IMR-90 (cell line): Measurements from ENCODE around the gene PAQR9. TPM values are rescaled to one million over a fixed set of nuclear protein-coding genes. Genes with fewer than 3 reads are reported as not detected.

Experiments
- ATAC-seq: fragments of 200-7000 bp; cut with Tn5 transposase; 2 replicates; pipeline ENCODE4 v1.9.1; 2020; ENCODE audit warnings: low read depth, mild to moderate bottlenecking, moderate library complexity
- BruUV-seq: library from RNA; stranded (reverse); fragments of 400-500 nt; replicated peaks from 2 replicates; lab custom pipeline; 2021; lab: Mats Ljungman, UMichigan
- CTCF ChIA-PET: fragments of 300-600 bp; formaldehyde crosslinking; extraction: SDS; loops from one replicate; lab custom pipeline; 2021; ENCODE audit warnings: antibody characterized with exemption; lab: Yijun Ruan, JAX
- POLR2A ChIA-PET: fragments of 300-600 bp; sonication (Branson Sonifier 250); formaldehyde crosslinking; loops from one replicate; lab custom pipeline; 2022; ENCODE audit warnings: antibody characterized with exemption; ENCODE audit not compliant: unreplicated experiment; lab: Charles Lee
- DNase-seq: peaks from one replicate; pipeline ENCODE4 v3.0.0; 2013
- H2AFZ ChIP-seq: replicated peaks from 2 replicates; pipeline ENCODE3; 2013; ENCODE audit warnings: low read length, mild to moderate bottlenecking; ENCODE audit not compliant: poor library complexity
- H2AK5ac ChIP-seq: 2 replicates; pipeline ENCODE4 v1.6.1; 2013; ENCODE audit warnings: low read depth, low read length, inconsistent platforms
- H2AK9ac ChIP-seq: replicated peaks from 2 replicates; pipeline ENCODE3; 2013; ENCODE audit warnings: mild to moderate bottlenecking, low read depth, low read length, moderate library complexity; ENCODE audit not compliant: poor library complexity
- H2BK120ac ChIP-seq: 2 replicates; pipeline ENCODE4 v1.6.1; 2013; ENCODE audit warnings: low read depth, low read length, inconsistent platforms
- H2BK15ac ChIP-seq: 3 replicates; pipeline ENCODE4 v1.6.1; 2013; ENCODE audit warnings: low read depth, low read length, inconsistent platforms
- H2BK20ac ChIP-seq: 2 replicates; pipeline ENCODE4 v1.6.1; 2013; ENCODE audit warnings: low read depth, mild to moderate bottlenecking, inconsistent platforms, low read length, moderate library complexity
- H2BK5ac ChIP-seq: 2 replicates; pipeline ENCODE4 v1.6.1; 2013; ENCODE audit warnings: mild to moderate bottlenecking, low read depth, low read length, inconsistent platforms; ENCODE audit not compliant: poor library complexity, severe bottlenecking
- H3K14ac ChIP-seq: replicated peaks from 2 replicates; pipeline ENCODE4 v1.6.1; 2013; ENCODE audit warnings: low read depth, low read length, inconsistent platforms
- H3K18ac ChIP-seq: 2 replicates; pipeline ENCODE4 v1.6.1; 2013; ENCODE audit warnings: low read depth, low read length, control low read depth
- H3K23ac ChIP-seq: 2 replicates; pipeline ENCODE4 v1.6.1; 2013; ENCODE audit warnings: low read depth, low read length, inconsistent platforms
- H3K27ac ChIP-seq: 2 replicates; pipeline ENCODE4 v1.5.1; 2013; ENCODE audit warnings: mild to moderate bottlenecking, control low read depth, low read length; ENCODE audit not compliant: insufficient read depth
- H3K27me3 ChIP-seq: 2 replicates; pipeline ENCODE4 v1.6.1; 2013; ENCODE audit warnings: low read length; ENCODE audit not compliant: control insufficient read depth, insufficient read depth
- H3K36me3 ChIP-seq: 2 replicates; pipeline ENCODE4 v1.6.1; 2013; ENCODE audit warnings: low read length, mixed read lengths; ENCODE audit not compliant: control insufficient read depth, insufficient read depth
- H3K4ac ChIP-seq: 2 replicates; pipeline ENCODE4 v1.6.1; 2013; ENCODE audit warnings: low read depth, low read length, inconsistent platforms
- H3K4me1 ChIP-seq: 2 replicates; pipeline ENCODE4 v1.6.1; 2013; ENCODE audit warnings: low read length, mixed read lengths; ENCODE audit not compliant: control insufficient read depth, insufficient read depth
- H3K4me2 ChIP-seq: 2 replicates; pipeline ENCODE4 v1.6.1; 2013; ENCODE audit warnings: low read depth, mild to moderate bottlenecking, control low read depth, low read length, moderate library complexity
- H3K4me3 ChIP-seq: 2 replicates; pipeline ENCODE4 v1.5.1; 2013; ENCODE audit warnings: low read depth, mild to moderate bottlenecking, control low read depth, low read length, moderate library complexity; ENCODE audit not compliant: insufficient read depth
- H3K56ac ChIP-seq: 2 replicates; pipeline ENCODE4 v1.6.1; 2013; ENCODE audit warnings: low read length, inconsistent platforms; ENCODE audit not compliant: insufficient read depth; ENCODE audit errors: extremely low read depth
- H3K79me1 ChIP-seq, 2 experiments: 2 replicates each; pipeline ENCODE4 v1.6.1; 2013; ENCODE audit warnings: low read length in 2 of 2, inconsistent platforms in 1 of 2, low read depth in 1 of 2
- H3K9ac ChIP-seq: 2 replicates; pipeline ENCODE4 v1.6.1; 2013; ENCODE audit warnings: low read depth, low read length, control low read depth
- H3K9me1 ChIP-seq: 2 replicates; pipeline ENCODE4 v1.6.1; 2013; ENCODE audit warnings: low read length, inconsistent platforms; ENCODE audit not compliant: insufficient read depth
- H3K9me3 ChIP-seq: 2 replicates; pipeline ENCODE4 v1.6.1; 2013; ENCODE audit warnings: low read length; ENCODE audit not compliant: control insufficient read depth, insufficient read depth
- H4K20me1 ChIP-seq: 2 replicates; pipeline ENCODE4 v1.6.1; 2013; ENCODE audit warnings: low read length, inconsistent platforms; ENCODE audit not compliant: insufficient read depth
- H4K5ac ChIP-seq: 2 replicates; pipeline ENCODE4 v1.6.1; 2013; ENCODE audit warnings: mild to moderate bottlenecking, low read depth, low read length, control low read depth
- H4K8ac ChIP-seq, 2 experiments: 2 replicates each; pipeline ENCODE4 v1.6.1; 2013; ENCODE audit warnings: low read depth in 2 of 2, low read length in 2 of 2, control low read depth in 1 of 2, inconsistent platforms in 1 of 2
- H4K91ac ChIP-seq: 2 replicates; pipeline ENCODE4 v1.6.1; 2013; ENCODE audit warnings: low read depth, low read length, inconsistent platforms; ENCODE audit not compliant: insufficient read depth
- CEBPB ChIP-seq: IDR thresholded peaks from 2 replicates; pipeline ENCODE4 v1.6.1; 2012; ENCODE audit warnings: low read depth, low read length, improper control_type of control experiment
- MAFK ChIP-seq: IDR thresholded peaks from 2 replicates; pipeline ENCODE4 v1.6.1; 2012; ENCODE audit warnings: low read depth, low read length, improper control_type of control experiment
- MAZ ChIP-seq: IDR thresholded peaks from 2 replicates; pipeline ENCODE4 v1.6.1; 2012; ENCODE audit warnings: low read depth, mild to moderate bottlenecking, low read length, improper control_type of control experiment, moderate library complexity, borderline replicate concordance
- RFX5 ChIP-seq: IDR thresholded peaks from 2 replicates; pipeline ENCODE4 v1.8.0; 2012; ENCODE audit warnings: low read depth, mild to moderate bottlenecking, low read length, moderate library complexity
- USF2 ChIP-seq: fragments of 150-350 bp; IDR thresholded peaks from 2 replicates; pipeline ENCODE4 v1.6.1; 2017; ENCODE audit warnings: mild to moderate bottlenecking, antibody characterized with exemption, low read length, low read depth
- WGBS, 2 experiments: methylation state at CpG; one replicate each; pipeline versions ENCODE4 v1.1.5 to v1.1.7; 2013; ENCODE audit warnings: missing lambda C conversion rate in 2 of 2; ENCODE audit not compliant: insufficient read length in 1 of 2; ENCODE audit errors: extremely low coverage in 2 of 2; 5-methylcytosine and 5-hydroxymethylcytosine counted together
- dilution Hi-C: fragments of 300-500 bp; cut with HindIII; formaldehyde crosslinking; loops from one replicate; pipeline ENCODE4 v1.14.3; 2018; ENCODE audit warnings: low sequenced_read_pairs; ENCODE audit not compliant: unreplicated experiment
- in situ Hi-C: fragments of 300-500 bp; cut with MboI; formaldehyde crosslinking; loops from 3 replicates; pipeline ENCODE4 v1.14.3; 2019; ENCODE audit warnings: low sequenced_read_pairs, inconsistent platforms, mixed read lengths
- intact Hi-C: fragments of 100-400 bp; cut with micrococcal nuclease; formaldehyde crosslinking; loops from 2 replicates; pipeline ENCODE4 v1.10.0; 2022
- polyA plus RNA-seq, 3 experiments: library from polyadenylated mRNA; depleted of rRNA; stranded (reverse); fragments of >200 nt; gene quantifications; 2 replicates each; pipeline ENCODE4 v1.2.3, GENCODE V29; 2012; ENCODE audit warnings: low replicate concordance in 1 of 3
- total RNA-seq: library from RNA; depleted of rRNA; stranded (reverse); fragments of >200 nt; gene quantifications from 2 replicates; pipeline ENCODE4 v1.2.3, GENCODE V29; 2012
- TF ChIP-seq, protein P1 (sequence below): conservative IDR thresholded peaks from 2 replicates; pipeline ENCODE4 v1.5.1; 2012; ENCODE audit warnings: mild to moderate bottlenecking, low read depth, low read length, improper control_type of control experiment

PAQR9 gene
- total and polyA plus RNA-seq, 2 of the 4 experiments (the other 2 are of a cell fraction): 0.05 TPM; not detected in 1

DNA sequence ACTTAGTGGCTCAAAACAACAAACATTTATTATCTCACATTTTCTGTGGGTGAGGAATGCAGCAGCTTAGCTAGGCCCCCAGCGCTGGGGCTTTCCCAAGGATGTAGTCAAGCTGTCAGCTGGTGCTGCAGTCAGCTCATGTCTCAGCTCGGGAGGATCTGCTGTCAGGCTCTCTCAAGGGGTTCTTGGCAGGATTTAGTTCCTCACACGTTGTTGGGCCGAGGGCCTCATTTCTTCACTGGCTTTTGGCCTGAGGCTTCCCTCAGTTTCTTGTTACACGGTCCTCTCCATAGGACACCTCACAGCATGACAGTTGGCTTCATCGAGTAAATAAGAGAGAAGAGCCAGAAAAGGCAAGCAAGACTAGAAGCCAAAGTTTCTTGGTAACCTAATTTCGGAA, 24.2 kb upstream of the PAQR9 start:
- no peak overlapping the region for H4K91ac ChIP-seq
- in situ Hi-C loops: no loop called here
- dilution Hi-C loops: no loop called here
- H2BK15ac ChIP-seq: no peak overlapping the region
- H3K4me2 ChIP-seq: no peak overlapping the region; the same call in 1 of the 2 replicates
- ATAC-seq: peak; percentile 86
- no peak overlapping the region for H2AK5ac ChIP-seq
- no peak overlapping the region for H4K8ac ChIP-seq
- POLR2A ChIA-PET: no interaction called here
- TF ChIP-seq RFX5: no peak
- no peak for TF ChIP-seq USF2
- TF ChIP-seq, protein P1, sequence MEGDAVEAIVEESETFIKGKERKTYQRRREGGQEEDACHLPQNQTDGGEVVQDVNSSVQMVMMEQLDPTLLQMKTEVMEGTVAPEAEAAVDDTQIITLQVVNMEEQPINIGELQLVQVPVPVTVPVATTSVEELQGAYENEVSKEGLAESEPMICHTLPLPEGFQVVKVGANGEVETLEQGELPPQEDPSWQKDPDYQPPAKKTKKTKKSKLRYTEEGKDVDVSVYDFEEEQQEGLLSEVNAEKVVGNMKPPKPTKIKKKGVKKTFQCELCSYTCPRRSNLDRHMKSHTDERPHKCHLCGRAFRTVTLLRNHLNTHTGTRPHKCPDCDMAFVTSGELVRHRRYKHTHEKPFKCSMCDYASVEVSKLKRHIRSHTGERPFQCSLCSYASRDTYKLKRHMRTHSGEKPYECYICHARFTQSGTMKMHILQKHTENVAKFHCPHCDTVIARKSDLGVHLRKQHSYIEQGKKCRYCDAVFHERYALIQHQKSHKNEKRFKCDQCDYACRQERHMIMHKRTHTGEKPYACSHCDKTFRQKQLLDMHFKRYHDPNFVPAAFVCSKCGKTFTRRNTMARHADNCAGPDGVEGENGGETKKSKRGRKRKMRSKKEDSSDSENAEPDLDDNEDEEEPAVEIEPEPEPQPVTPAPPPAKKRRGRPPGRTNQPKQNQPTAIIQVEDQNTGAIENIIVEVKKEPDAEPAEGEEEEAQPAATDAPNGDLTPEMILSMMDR: no peak
- no peak for TF ChIP-seq MAFK
- no peak; the same call in 1 of the 2 replicates for TF ChIP-seq MAZ
- TF ChIP-seq CEBPB: no peak
- H3K18ac ChIP-seq: no peak overlapping the region
- H3K9me3 ChIP-seq: no peaks in the 10 kb centered on the region
- no peak overlapping the region for H3K56ac ChIP-seq
- no peaks in the 10 kb centered on the region for H3K4me1 ChIP-seq
- no peaks in the 10 kb centered on the region for H3K79me1 ChIP-seq
- CTCF ChIA-PET: interaction anchor here (0.6 to 1.6 kb wide), 7 partner anchors 13 to 409 kb away, joined by 3 to 6 read pairs (median 3); partner anchors contain the start of genes ATR and U2SURP
- no peak overlapping the region for H3K14ac ChIP-seq
- DNase-seq: peak; percentile 77
- H3K36me3 ChIP-seq: no peaks in the 10 kb centered on the region
- H3K9ac ChIP-seq: no peak overlapping the region
- no TSS peak for BruUV-seq
- H3K27me3 ChIP-seq: peaks cover 12% of the 10 kb centered on the region
- no peak overlapping the region for H3K4me3 ChIP-seq
- H2AFZ ChIP-seq: peak overlapping the region; percentile 73
- intact Hi-C loops: loop anchor here (1.0 to 2.0 kb wide), 3 partner anchors 58 to 401 kb away; no protein-coding TSS in a partner anchor
- H2BK20ac ChIP-seq: no peak overlapping the region
- H4K5ac ChIP-seq: no peak overlapping the region
- no peaks in the 10 kb centered on the region for H4K20me1 ChIP-seq
- H3K23ac ChIP-seq: no peak overlapping the region
- no peak overlapping the region for H2BK120ac ChIP-seq
- H3K4ac ChIP-seq: no peak overlapping the region
- no peak overlapping the region for H3K27ac ChIP-seq
- no peak overlapping the region for H2AK9ac ChIP-seq
- no peaks in the 10 kb centered on the region for H3K9me1 ChIP-seq
- H2BK5ac ChIP-seq: no peak overlapping the region
- no CpG with 5 or more reads among the region's 7 CpGs for WGBS, 2 experiments
